ENCODE measurements around the gene F2R.

F2R gene

GRCh38 chr5:76690704-76691466 is 25.0 kb upstream of the F2R start:
- no peak for DNase-seq (ENCODE audit: low read depth in 2 of 2)

DNA sequence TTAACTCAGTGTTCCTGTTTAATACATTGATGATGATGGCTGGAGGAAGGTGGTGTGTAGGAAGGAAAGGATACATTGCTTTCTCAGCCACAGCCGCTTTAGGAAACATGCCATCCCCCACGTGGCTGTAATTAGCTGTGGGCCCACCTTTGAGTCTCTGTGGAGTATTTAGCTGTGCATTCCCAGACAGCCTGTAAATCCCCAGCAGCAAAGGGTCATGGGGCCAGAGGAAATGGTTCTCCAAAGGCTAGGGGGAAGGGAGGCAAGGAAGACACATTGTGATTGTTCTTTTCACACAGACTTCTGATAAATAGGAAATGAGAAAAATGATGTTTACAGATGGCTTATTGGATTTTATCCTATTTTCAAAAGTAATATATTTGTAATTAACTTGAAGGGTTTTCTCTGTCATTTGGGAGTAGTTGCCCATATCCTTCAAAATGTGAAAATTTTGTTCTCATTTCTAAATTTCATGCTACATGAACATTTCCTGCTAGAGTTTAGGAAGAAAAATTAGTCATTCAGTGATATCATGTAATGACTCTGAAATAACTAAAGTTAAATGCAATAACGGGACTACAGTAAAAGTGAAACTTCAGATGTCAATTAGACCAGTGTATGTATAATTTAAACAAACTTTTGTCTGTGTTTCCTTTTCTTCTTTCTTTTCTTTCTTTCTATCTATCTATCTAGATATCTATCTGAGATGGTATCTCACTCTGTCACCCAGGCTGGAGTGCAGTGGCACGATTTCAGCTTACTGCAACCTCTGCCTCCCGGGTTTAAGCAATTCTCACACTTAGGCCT is 24.3 kb upstream of the F2R start:
- no peak for DNase-seq (ENCODE audit: low read depth in 2 of 2)

DNA sequence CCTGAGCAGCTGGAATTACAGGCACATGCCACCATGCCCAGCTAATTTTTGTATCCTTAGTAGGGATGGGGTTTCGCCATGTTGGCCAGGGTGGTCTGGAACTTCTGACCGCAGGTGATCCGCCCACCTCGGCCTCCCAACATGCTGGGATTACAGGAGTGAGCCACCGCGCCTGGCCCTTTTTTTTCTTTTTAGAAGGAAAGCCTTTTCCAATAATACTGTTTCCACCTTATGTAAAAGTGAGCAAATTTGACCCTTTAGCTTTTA is 23.7 kb upstream of the F2R start:
- no peak for DNase-seq (ENCODE audit: low read depth in 2 of 2)

DNA sequence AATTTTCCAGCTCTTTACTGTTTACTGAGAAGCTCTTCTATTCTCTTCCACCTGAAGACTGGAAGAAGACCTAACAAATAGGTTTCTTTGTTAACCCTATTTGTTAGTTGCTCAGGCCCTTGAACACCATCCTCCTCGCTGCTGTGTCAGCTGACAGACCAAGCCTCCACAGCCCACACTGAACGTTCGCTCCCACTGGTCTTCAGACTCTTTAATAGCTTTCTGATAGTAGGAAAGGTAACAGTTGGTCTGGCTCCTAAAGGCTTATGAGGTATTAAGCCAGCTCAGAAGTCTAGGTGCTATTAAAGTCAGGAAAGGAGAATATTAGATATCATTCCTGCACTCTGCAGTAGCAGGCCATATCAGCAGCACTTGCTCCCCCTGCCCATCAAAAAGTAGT is 23.3 kb upstream of the F2R start:
- DNase-seq (ENCODE audit: low read depth in 2 of 2): no peak

DNA sequence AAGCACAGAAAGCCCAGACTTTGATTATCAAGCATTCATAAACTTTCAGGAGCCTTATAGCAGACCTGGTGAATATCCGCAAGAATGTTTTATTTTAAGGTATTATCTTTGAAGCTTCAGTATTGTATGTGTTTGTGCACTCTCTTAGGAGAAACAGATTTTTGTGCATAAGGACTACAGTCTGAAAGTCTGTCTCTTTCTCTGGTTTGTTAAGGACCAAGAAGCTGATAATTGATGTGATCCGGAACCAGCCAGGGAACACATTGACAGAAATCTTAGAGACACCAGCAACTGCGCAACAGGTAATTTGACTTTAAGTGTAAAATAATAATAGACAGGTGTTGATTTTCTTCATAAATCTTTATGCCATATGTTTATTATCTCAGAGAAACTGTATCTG is 22.8 kb upstream of the F2R start:
- no peak for DNase-seq (ENCODE audit: low read depth in 2 of 2)

DNA sequence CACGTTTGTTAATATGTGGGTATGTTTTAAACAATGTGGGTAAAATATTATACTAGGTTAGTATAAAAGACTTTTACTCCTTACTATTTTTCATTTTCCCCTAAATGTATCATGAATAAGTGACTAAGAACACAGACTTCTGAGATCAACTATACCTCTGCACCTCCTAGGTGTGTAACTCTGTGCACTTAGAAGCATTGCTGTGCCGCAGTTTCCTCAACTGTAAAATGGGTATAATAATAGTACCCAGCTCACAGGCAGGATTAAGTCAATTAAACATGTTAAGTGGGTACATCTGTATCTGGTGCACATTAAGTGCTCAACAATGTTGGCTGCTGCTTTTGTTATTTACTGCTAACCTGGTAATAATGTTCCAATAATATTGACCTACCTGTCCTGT is 21.6 kb upstream of the F2R start:
- no peak for DNase-seq (ENCODE audit: low read depth in 2 of 2)

GRCh38 chr5:76695346-76695745 is 20.6 kb upstream of the F2R start:
- DNase-seq (ENCODE audit: low read depth in 2 of 2): no peak

DNA sequence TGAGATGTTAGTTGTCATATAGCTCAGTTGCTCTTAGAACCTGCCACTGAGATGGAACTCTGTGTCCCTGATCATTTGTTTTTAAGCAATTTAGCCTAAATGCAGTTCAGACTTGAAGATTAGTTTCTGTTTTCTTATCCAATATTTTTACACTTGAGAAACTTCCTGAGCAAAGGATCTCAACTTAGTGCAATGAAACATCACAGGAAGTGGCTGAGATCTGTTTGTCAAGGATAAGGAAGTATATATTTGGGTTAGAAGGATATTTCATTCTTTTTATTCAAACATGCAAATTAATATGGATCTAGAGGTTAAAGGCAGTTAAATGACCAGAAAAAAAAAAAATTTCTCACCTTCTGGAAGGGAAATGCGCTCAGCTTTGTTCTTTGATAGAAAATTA is 19.7 kb upstream of the F2R start:
- no peak for DNase-seq (ENCODE audit: low read depth in 2 of 2)

- no peak for DNase-seq (ENCODE audit: low read depth in 2 of 2)
These were observed 18.3 kb upstream of the F2R start for GRCh38 chr5:76697670-76698069.

GRCh38 chr5:76700571-76700970 is 15.4 kb upstream of the F2R start:
- no peak for DNase-seq (ENCODE audit: low read depth in 2 of 2)

GRCh38 chr5:76701298-76701697 is 14.6 kb upstream of the F2R start:
- no peak for DNase-seq (ENCODE audit: low read depth in 2 of 2)

DNA sequence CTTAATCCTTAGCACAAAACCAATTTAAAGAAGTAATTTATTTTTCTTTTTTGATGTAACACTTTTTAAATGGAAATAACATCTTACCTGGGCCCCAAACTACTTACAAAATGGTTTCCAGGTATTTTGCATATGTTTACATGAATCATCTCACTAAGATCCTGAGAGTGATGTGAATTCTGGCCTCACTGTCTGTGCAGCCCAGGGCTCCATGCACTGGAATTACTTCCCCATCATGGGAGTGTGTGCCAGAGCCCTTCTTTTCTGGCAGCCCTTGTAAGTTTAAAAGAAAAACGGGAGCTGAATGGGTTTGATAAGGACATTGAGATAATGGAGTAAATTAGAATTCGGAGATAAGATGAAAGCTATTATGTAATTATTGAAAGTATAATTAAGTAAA is 12.2 kb upstream of the F2R start:
- no peak for DNase-seq (ENCODE audit: low read depth in 2 of 2)

GRCh38 chr5:76704131-76704663 is 11.7 kb upstream of the F2R start:
- DNase-seq (ENCODE audit: low read depth in 2 of 2): no peak

DNA sequence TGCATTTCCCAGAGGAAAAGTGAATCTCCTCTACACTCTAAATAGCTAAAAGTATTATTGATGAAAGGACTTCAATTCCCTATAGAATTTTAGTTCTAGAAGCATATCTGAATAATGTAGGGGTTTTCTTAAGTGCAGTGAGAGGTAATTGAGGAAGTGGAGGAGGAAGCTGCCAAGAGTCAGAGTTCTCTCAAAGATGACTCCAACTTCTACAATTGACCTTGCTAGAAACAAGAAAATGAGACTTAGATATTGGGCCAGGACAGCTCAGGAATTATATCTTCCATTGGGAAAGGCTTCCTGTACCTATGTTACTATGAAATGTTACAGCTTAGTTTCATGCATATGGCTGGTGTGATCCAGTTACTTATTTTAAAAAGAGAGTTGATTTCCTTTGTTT is 10.4 kb upstream of the F2R start:
- DNase-seq (ENCODE audit: low read depth in 2 of 2): no peak

- no peak for DNase-seq (ENCODE audit: low read depth in 2 of 2)
These were observed 6.2 kb upstream of the F2R start for GRCh38 chr5:76709762-76710161.

DNA sequence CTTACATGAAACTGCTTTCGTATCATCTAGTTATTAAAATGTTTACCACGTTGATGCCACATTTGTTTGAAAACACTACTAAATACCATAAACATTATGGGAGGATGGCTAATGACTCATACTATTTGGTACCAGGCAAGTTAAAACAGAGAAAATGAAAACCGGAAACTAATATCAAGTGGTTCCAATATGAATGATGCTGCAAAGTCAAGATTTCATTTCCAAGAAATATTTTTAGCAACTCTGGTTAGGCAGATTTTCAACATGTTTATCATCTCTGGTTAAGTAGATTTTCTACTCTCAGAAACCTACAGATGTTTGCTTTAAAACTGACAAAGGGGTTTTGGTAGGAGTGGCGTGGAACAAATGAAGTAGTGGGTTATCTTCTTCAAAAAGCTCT is 4.9 kb upstream of the F2R start:
- no peak for DNase-seq (ENCODE audit: low read depth in 2 of 2)

- DNase-seq (ENCODE audit: low read depth in 2 of 2): no peak
These were observed 1.0 kb upstream of the F2R start for GRCh38 chr5:76714751-76715485.

GRCh38 chr5:76715486-76715735 is 515 bp upstream of the F2R start:
- no peak for DNase-seq (ENCODE audit: low read depth in 2 of 2)

DNA sequence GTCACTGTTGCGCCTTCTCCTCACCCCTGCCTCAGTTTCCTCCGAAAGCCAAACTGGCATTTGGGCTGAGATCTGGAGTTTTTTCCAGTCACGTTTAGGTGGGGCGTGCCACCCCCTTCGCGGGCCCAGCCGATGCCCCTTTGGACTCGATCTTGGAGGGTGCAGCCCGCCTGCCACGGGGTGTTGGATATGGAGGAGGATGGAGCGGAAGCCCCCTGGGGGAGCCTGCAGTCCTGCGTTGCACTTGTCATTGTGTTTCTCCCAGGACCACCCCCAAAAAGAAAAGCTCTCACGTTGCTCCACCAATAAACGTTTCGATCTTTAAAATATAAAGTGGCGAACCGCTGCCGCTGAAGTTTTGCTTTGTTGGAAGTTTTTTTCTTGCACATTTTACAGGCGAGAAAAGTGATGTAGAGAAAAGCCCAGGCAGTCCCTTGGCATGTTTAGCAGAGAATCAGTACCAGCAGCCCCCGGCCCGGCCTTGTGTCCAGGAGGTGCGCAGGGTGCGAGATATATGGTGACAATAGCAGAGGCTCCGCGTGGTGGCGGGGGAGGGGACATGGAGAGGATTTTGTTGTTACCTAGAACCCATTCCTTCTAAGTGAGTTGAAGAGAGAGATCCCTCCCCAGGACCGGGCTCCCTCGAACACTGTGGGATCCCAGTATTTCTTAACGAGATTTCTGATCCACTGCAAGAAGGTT is 681 bp downstream of the F2R start:
- no peak for DNase-seq (ENCODE audit: low read depth in 2 of 2)

GRCh38 chr5:76717222-76718083 is 1.5 kb downstream of the F2R start:
- no peak for DNase-seq (ENCODE audit: low read depth in 2 of 2)

DNA sequence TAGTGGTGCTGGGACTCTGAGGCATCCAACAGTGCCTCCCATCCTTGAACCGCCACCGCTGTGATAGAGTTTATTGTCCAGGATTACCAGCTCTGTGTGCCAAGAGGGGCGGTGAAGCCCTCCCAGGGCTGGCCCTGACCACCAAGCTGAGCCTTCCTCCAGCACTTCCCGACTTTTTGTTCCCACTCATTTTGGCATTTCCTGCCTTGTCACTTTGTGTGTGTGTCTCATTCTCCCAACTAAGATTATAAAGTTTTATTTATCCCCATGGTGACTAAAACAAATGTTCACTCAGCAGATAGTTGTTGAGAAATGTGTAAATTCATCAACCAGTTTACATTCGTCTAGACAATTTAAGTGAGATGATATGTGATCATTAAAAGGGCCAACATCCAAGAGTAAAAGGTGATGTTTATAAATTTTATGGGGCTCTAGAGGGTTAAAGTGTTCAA is 2.5 kb downstream of the F2R start:
- DNase-seq (ENCODE audit: low read depth in 2 of 2): no peak
